NCI-H226 (cell line): ENCODE measurements around the gene MRPL37.
A peak's percentile ranks its signal among the peaks of the same experiment; 100 is the strongest.
"Not testable (repeated sequence)": the region's sequence is repeated elsewhere in the genome, so short reads cannot be mapped to it uniquely, and the experiment has no call there.

Experiments
- DNase-seq: peaks from one replicate; pipeline ENCODE4 v3.0.0-alpha.2; 2015

The MRPL37 gene

GRCh38 chr1:54199765-54200518, at the start of gene MRPL37, which contains the start of gene CYB5RL:
MRPL37 (plus strand) TSS chr1:54200167; CDS start chr1:54200244, 77 bp downstream.
CYB5RL (minus strand) TSS chr1:54200030; CDS start chr1:54195616, 4,414 bp downstream.
- peak; percentile 97 for DNase-seq

- no peak for DNase-seq
Measured at GRCh38 chr1:54151013-54151412, 49.0 kb upstream of the MRPL37 start.

GRCh38 chr1:54152696-54153095, 47.3 kb upstream of the MRPL37 start, which contains the start of gene CDCP2:
CDCP2 (minus strand) TSS chr1:54153000; CDS start chr1:54152922, 78 bp downstream.
- DNase-seq, result no peak

DNA sequence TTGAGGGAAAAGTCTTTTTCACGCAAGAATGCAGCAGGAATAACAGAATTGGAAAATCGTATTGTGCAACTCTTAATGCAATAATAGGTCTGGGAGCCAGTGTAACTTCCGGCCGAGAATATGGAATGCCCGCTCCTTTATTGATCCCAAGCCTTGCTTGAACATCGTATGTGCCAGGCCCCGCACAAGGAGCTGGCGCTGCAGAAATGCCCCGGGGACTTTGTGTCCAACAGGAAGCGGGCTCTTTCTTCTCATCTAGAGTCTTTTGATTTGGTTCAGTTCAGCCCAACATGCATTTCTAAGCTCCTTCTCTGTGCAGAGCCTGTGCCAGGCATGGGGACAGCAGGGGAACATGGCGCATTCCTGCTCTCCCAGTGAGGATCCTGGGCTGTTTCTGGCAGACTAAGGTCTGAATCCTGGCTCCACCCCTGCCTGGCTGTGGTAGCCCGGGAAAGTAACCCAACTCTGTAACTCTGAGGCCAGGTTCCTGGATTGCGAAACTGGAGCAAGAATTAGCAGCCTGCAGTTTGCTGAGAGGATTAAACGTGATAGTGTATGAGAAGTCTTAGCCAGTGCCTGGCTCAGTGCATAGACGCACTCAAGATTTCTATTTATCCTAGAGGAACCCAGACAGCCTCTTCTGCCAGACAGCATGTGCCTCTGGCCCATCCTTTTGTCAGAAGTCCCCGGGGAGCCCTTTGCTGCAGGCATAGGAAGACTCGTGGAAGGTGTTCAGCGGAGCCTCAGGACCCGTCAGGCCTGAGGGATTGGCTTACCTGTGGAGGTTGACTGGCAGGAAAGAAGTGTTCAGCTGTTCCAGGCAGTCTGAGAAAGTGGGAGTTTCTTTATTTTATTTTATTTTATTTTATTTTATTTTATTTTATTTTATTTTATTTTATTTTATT, 46.2 kb upstream of the MRPL37 start:
- peak; percentile 67 for DNase-seq

GRCh38 chr1:54156201-54156600, 43.8 kb upstream of the MRPL37 start:
- no peak for DNase-seq

DNA sequence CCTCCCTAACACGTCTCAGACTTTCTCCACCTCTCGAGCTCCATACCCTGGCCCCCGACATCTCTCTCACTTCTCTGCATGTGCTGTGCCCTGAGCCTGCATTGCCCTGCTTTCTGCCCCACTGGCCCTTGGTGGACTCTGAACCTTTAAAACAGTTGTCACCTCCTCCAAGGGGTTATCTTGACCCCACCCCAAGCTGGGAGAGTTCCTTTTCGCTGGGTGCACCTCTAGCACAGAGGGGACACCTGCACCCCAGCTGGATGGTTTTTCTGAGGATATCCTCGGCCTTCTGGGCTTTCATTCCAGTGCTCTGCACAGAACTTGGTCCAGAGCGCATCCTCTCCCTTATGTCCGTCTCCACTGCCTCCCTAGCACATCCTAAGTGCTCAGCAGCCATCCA, 43.0 kb upstream of the MRPL37 start:
- no peak for DNase-seq

GRCh38 chr1:54157401-54157800, 42.6 kb upstream of the MRPL37 start:
- DNase-seq, result no peak

DNA sequence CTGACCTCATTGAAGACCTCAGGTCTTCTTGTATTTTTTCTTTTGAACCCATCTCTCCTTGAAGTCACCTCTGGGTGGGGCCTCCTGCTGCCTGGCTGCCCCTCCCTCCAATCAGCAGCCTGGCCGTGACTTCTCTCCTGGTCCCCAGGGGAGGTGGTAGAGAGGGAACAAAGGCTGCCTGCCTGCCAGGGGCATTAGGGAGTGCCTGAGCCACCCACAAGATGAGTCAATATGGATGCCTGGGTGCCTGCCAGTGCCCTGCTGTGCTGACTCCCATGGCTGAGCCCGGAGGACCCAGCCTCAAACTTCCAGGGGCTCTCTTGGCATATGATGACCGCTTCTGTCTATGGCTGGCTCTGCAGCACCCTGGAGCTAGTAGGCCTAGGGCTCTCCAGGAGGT, 41.9 kb upstream of the MRPL37 start:
- peak; percentile 46 for DNase-seq

DNA sequence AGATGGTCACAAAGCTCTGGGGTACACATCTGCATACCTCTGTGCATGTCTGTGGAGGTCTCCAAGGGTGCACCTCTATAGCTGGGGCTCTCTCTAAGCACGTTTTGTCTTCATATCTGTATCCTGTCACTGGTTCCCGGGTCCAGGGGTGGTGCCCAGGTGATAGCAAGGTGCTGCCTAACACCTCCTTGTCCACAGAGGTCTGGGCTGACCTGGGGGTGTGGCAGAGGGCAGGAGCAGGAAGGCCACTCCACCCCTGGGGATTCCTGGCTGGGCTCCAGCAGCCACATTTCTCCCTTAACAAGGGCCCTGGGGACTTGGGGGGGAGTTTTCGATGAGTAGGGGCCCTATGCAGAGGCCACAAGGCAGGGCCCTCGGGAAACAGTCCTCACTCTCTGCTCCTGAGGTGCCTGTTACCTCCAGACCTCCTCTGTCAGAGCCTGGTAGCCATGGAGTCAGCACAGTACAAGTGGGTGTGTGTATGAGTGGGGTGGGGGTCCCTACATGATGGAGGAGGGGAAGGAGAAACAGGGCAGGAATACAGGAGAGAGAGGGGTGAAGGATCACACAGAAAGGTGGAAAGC, 40.1 kb upstream of the MRPL37 start:
- no peak for DNase-seq

- no peak for DNase-seq
Measured at GRCh38 chr1:54160351-54160750, 39.6 kb upstream of the MRPL37 start.

GRCh38 chr1:54161495-54162168, 38.3 kb upstream of the MRPL37 start:
- no peak for DNase-seq

DNA sequence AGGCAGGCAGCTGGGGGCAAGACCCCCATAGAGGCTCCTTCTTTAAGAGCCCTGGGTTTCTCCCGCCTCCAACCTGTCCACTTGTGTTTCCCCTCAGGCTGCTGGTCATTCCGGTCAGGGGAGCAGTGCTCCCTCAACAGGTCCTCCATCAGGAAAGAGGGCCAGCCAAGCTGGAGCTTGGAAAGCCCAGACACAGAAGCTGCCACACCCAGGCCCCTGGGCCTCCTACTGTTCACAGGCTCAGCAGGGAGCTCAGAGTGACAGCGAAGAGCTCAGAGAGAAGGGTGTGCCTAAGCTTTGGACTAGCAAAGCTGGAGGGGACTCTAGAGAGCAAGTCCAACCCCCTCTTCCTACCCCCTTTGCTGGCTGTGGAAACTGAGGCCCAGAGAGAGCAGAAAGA, 36.9 kb upstream of the MRPL37 start:
- no peak for DNase-seq

DNA sequence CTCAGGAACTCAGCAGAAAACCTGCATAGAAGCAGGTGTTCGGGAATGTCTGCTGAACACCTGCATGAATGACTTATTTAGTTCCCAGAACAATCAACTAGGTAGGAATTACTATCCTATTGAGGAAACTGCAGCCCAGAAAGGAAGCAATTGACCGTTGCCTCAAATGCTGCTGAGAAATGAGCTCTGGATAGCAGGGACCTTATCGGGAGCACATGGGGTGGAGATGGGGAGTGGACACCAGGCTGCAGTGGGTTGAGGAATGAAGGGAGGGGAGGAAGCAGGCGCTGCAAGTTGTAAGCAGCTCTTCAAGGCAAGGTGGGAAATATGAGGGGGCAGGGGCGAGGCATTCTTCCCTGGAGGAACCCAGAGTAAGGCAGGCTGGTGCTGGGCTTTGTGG, 36.4 kb upstream of the MRPL37 start:
- no peak for DNase-seq

- no peak for DNase-seq
Measured at GRCh38 chr1:54165146-54165545, 34.8 kb upstream of the MRPL37 start.

DNA sequence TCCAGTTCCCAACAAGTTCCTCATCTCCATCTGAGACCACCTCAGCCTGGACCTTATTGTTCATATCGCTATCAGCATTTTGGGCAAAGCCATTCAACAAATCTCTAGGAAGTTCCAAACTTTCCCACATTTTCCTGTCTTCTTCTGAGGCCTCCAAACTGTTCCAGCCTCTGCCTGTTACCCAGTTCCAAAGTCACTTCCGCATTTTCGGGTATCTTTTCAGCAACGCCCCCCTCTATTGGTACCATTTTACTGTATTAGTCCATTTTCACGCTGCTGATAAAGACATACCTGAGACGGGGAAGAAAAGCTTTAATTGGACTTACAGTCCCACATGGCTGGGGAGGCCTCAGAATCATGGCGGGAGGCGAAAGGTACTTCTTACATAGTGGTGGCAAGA, 33.6 kb upstream of the MRPL37 start:
- DNase-seq, result not testable (repeated sequence)

- DNase-seq, result no peak
Measured at GRCh38 chr1:54167422-54168139, 32.4 kb upstream of the MRPL37 start.

GRCh38 chr1:54168206-54168965, 31.6 kb upstream of the MRPL37 start:
- DNase-seq, result no peak

DNA sequence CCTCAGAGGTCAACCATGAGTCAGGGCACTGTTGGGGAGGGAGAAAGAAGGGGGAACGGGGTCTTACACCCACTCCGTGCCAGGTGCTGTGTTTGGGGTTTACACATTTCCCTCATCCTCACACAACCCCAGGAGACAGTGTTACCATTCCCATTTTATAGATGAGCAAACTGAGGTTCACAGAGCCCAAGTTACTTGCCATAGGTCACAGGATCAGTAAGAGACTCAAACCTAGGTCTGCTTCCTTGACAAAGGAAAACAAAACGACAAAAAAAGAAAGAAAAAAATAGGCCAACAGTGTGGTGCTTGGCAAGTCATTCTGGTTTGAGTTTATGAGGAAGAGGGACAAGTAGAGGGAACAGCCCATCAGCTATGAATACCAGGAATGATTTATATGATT, 30.9 kb upstream of the MRPL37 start:
- no peak for DNase-seq

DNA sequence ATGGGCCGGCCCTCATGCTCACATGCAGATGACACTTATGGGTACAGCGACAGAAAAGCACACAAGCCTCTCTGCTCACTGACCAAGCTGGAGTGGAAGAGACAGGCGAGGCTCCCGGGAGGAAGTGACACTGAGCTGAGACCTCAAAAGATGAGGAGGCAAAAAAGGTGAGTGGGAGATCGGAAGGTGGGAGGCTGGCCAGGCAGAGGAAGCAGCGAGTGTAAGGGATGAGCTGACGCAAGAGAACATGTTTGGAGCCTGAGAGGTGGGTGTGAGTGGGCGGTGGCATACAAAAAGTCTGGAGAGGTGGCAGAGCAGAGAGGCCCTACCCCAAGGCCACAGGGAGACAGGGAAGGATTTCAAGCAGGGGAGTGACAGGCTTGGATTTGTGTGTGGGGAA, 29.0 kb upstream of the MRPL37 start:
- DNase-seq, result no peak

GRCh38 chr1:54171606-54172005, 28.4 kb upstream of the MRPL37 start:
- no peak for DNase-seq
